ENCODE measurements around the gene SGCG. TPM values are rescaled to one million over a fixed set of nuclear protein-coding genes. Genes with fewer than 3 reads are reported as not detected.
"Not testable (repeated sequence)": the region's sequence is repeated elsewhere in the genome, so short reads cannot be mapped to it uniquely, and the experiment has no call there.

The SGCG gene
- not detected for total RNA-seq

GRCh38 chr13:23180711-23181110, at the start of gene SGCG:
SGCG (plus strand) TSS chr13:23180979; CDS start chr13:23203695, 22,716 bp downstream.
- Histone ChIP-seq H3K9me3 (ENCODE audit: low read depth, low read length) (no peaks in the 10 kb centered on the region), H3K27me3 (ENCODE audit: insufficient read depth, low read length) (no peaks in the 10 kb centered on the region), H3K4me1 (ENCODE audit: insufficient read depth, low read length) (no peaks in the 10 kb centered on the region), H3K4me3 (ENCODE audit: low read length) (no peak within 1 kb of the TSS)

GRCh38 chr13:23134542-23134941, 46.2 kb upstream of the SGCG start:
- Histone ChIP-seq H3K9me3 (ENCODE audit: low read depth, low read length) (no peaks in the 10 kb centered on the region), H3K4me3 (ENCODE audit: low read length) (no peak overlapping the region), H3K27me3 (ENCODE audit: insufficient read depth, low read length) (no peaks in the 10 kb centered on the region), H3K4me1 (ENCODE audit: insufficient read depth, low read length) (no peaks in the 10 kb centered on the region)

- Histone ChIP-seq H3K4me1 (ENCODE audit: insufficient read depth, low read length) (no peaks in the 10 kb centered on the region), H3K9me3 (ENCODE audit: low read depth, low read length) (no peaks in the 10 kb centered on the region), H3K27me3 (ENCODE audit: insufficient read depth, low read length) (no peaks in the 10 kb centered on the region), H3K4me3 (ENCODE audit: low read length) (no peak overlapping the region)
These were observed 40.3 kb upstream of the SGCG start for GRCh38 chr13:23140492-23140891.

GRCh38 chr13:23141964-23142363, 38.8 kb upstream of the SGCG start:
- H3K4me1 ChIP-seq (ENCODE audit: insufficient read depth, low read length): peaks cover 10% of the 10 kb centered on the region
- no peaks in the 10 kb centered on the region for H3K9me3 ChIP-seq (ENCODE audit: low read depth, low read length)
- no peaks in the 10 kb centered on the region for H3K27me3 ChIP-seq (ENCODE audit: insufficient read depth, low read length)
- no peak overlapping the region for H3K4me3 ChIP-seq (ENCODE audit: low read length)

- not testable (repeated sequence) for H3K27me3 ChIP-seq (ENCODE audit: insufficient read depth, low read length); H3K9me3 ChIP-seq (ENCODE audit: low read depth, low read length); H3K4me3 ChIP-seq (ENCODE audit: low read length)
- peaks cover 17% of the 10 kb centered on the region for H3K4me1 ChIP-seq (ENCODE audit: insufficient read depth, low read length)
These were observed 38.2 kb upstream of the SGCG start for GRCh38 chr13:23142607-23143006.

GRCh38 chr13:23144431-23144830, 36.3 kb upstream of the SGCG start:
- no peak overlapping the region for H3K4me3 ChIP-seq (ENCODE audit: low read length)
- no peaks in the 10 kb centered on the region for H3K27me3 ChIP-seq (ENCODE audit: insufficient read depth, low read length)
- no peaks in the 10 kb centered on the region for H3K9me3 ChIP-seq (ENCODE audit: low read depth, low read length)
- peaks cover 21% of the 10 kb centered on the region for H3K4me1 ChIP-seq (ENCODE audit: insufficient read depth, low read length)

- Histone ChIP-seq H3K4me1 (ENCODE audit: insufficient read depth, low read length) (peaks cover 21% of the 10 kb centered on the region), H3K9me3 (ENCODE audit: low read depth, low read length) (no peaks in the 10 kb centered on the region), H3K4me3 (ENCODE audit: low read length) (no peak overlapping the region), H3K27me3 (ENCODE audit: insufficient read depth, low read length) (no peaks in the 10 kb centered on the region)
These were observed 34.8 kb upstream of the SGCG start for GRCh38 chr13:23146006-23146405.

- peaks cover 21% of the 10 kb centered on the region for H3K4me1 ChIP-seq (ENCODE audit: insufficient read depth, low read length)
- peaks cover 4% of the 10 kb centered on the region for H3K27me3 ChIP-seq (ENCODE audit: insufficient read depth, low read length)
- no peaks in the 10 kb centered on the region for H3K9me3 ChIP-seq (ENCODE audit: low read depth, low read length)
- H3K4me3 ChIP-seq (ENCODE audit: low read length): no peak overlapping the region
These were observed 33.8 kb upstream of the SGCG start for GRCh38 chr13:23146811-23147625.

- H3K9me3 ChIP-seq (ENCODE audit: low read depth, low read length): no peaks in the 10 kb centered on the region
- H3K4me1 ChIP-seq (ENCODE audit: insufficient read depth, low read length): peaks cover 21% of the 10 kb centered on the region
- no peak overlapping the region for H3K4me3 ChIP-seq (ENCODE audit: low read length)
These were observed 33.0 kb upstream of the SGCG start for GRCh38 chr13:23147827-23148226.

GRCh38 chr13:23157781-23158180, 23.0 kb upstream of the SGCG start:
- Histone ChIP-seq H3K4me3 (ENCODE audit: low read length) (no peak overlapping the region), H3K4me1 (ENCODE audit: insufficient read depth, low read length) (no peaks in the 10 kb centered on the region), H3K9me3 (ENCODE audit: low read depth, low read length) (no peaks in the 10 kb centered on the region), H3K27me3 (ENCODE audit: insufficient read depth, low read length) (peaks cover 25% of the 10 kb centered on the region)

More at GRCh38 chr13:23147827-23148226, 33.0 kb upstream of the SGCG start:
- H3K27me3 ChIP-seq (ENCODE audit: insufficient read depth, low read length): peaks cover 4% of the 10 kb centered on the region

GRCh38 chr13:23159205-23159759, 21.5 kb upstream of the SGCG start:
- Histone ChIP-seq H3K4me3 (ENCODE audit: low read length) (no peak overlapping the region), H3K9me3 (ENCODE audit: low read depth, low read length) (no peaks in the 10 kb centered on the region), H3K27me3 (ENCODE audit: insufficient read depth, low read length) (peaks cover 25% of the 10 kb centered on the region), H3K4me1 (ENCODE audit: insufficient read depth, low read length) (no peaks in the 10 kb centered on the region)

GRCh38 chr13:23159760-23160637, 20.8 kb upstream of the SGCG start:
- Histone ChIP-seq H3K27me3 (ENCODE audit: insufficient read depth, low read length) (peaks cover 25% of the 10 kb centered on the region), H3K4me3 (ENCODE audit: low read length) (no peak overlapping the region), H3K9me3 (ENCODE audit: low read depth, low read length) (no peaks in the 10 kb centered on the region), H3K4me1 (ENCODE audit: insufficient read depth, low read length) (no peaks in the 10 kb centered on the region)

GRCh38 chr13:23160638-23161480, 19.9 kb upstream of the SGCG start:
- peaks cover 25% of the 10 kb centered on the region for H3K27me3 ChIP-seq (ENCODE audit: insufficient read depth, low read length)
- H3K9me3 ChIP-seq (ENCODE audit: low read depth, low read length): no peaks in the 10 kb centered on the region
- no peak overlapping the region for H3K4me3 ChIP-seq (ENCODE audit: low read length)
- no peaks in the 10 kb centered on the region for H3K4me1 ChIP-seq (ENCODE audit: insufficient read depth, low read length)

- Histone ChIP-seq H3K27me3 (ENCODE audit: insufficient read depth, low read length) (peaks cover 25% of the 10 kb centered on the region), H3K4me3 (ENCODE audit: low read length) (no peak overlapping the region), H3K4me1 (ENCODE audit: insufficient read depth, low read length) (no peaks in the 10 kb centered on the region), H3K9me3 (ENCODE audit: low read depth, low read length) (no peaks in the 10 kb centered on the region)
These were observed 19.3 kb upstream of the SGCG start for GRCh38 chr13:23161481-23161825.
